Uterus (tissue), 4 donors: Measurements from ENCODE around the gene UGP2. TPM values are rescaled to one million over a fixed set of nuclear protein-coding genes. Genes with fewer than 3 reads are reported as not detected.
"Not testable (repeated sequence)": the region's sequence is repeated elsewhere in the genome, so short reads cannot be mapped to it uniquely, and the experiment has no call there.

Source experiments
- DNase-seq, 2 donors: peaks; one replicate each; pipeline ENCODE4 v3.0.0-alpha.2; 2019 to 2020
- H3K27ac ChIP-seq, 2 donors: fragments of 200-600 bp; sonication (generic); 1 replicate in 1 of 2; 2 replicates in 1 of 2; pipeline ENCODE4 v1.5.1; 2016 to 2018
- H3K27me3 ChIP-seq, 2 donors: fragments of 200-600 bp; sonication (generic); one replicate each; pipeline ENCODE4 v1.5.1; 2018 to 2019; ENCODE audit warnings: control low read depth in 1 of 2
- H3K36me3 ChIP-seq, 2 donors: fragments of 200-600 bp; sonication (generic); one replicate each; pipeline ENCODE4 v1.5.1; 2019; ENCODE audit warnings: control low read depth in 1 of 2
- H3K4me1 ChIP-seq, 2 donors: fragments of 200-600 bp; sonication (generic); one replicate each; pipeline ENCODE4 v1.5.1; 2018 to 2019; ENCODE audit warnings: control low read depth in 1 of 2
- H3K4me3 ChIP-seq, 2 donors: fragments of 200-600 bp; sonication (generic); 1 replicate in 1 of 2; 2 replicates in 1 of 2; pipeline ENCODE4 v1.5.1; 2018 to 2019; ENCODE audit warnings: mild to moderate bottlenecking in 1 of 2
- H3K9me3 ChIP-seq, 2 donors: fragments of 200-600 bp; sonication (generic); one replicate each; pipeline ENCODE4 v1.5.1; 2019; ENCODE audit warnings: control low read depth in 1 of 2
- POLR2A ChIP-seq, 2 donors: fragments of 450-650 bp; IDR thresholded peaks; one replicate each; pipeline ENCODE4 v1.6.1; 2016; ENCODE audit warnings: antibody characterized with exemption in 2 of 2, mild to moderate bottlenecking in 1 of 2, moderate library complexity in 1 of 2
- intact Hi-C: fragments of 100-400 bp; cut with DNase I; formaldehyde crosslinking; loops from one replicate; pipeline ENCODE4 v1.15.1; 2023; ENCODE audit warnings: low total_unique reads
- small RNA-seq: library from RNA; depleted of rRNA; stranded (forward); fragments of <200 nt; gene quantifications from one replicate; pipeline ENCODE3, GENCODE V24; 2016
- total RNA-seq, 4 donors: library from RNA; depleted of rRNA in 3 of 4; stranded (reverse); fragments of >200 nt in 3 of 4; gene quantifications; one replicate each; pipeline versions ENCODE4 v1.1.0 to v1.2.4, GENCODE V29; 2014 to 2023
- TF ChIP-seq, protein P1 (sequence below), 4 experiments: fragments of 200-600 bp in 2 of 4; fragments of 450-650 bp in 2 of 4; sonication (generic) in 2 of 4; IDR thresholded peaks; one replicate each; pipeline ENCODE4 v1.5.1; 2016 to 2019; ENCODE audit warnings: antibody characterized with exemption in 4 of 4, mild to moderate bottlenecking in 2 of 4, moderate library complexity in 1 of 4
- donor health status: DM: yes; HTN: yes; CAD: no.

The UGP2 gene
- total RNA-seq, 4 donors from 2014 or later = 90.7 to 181 (median 106) TPM

DNA sequence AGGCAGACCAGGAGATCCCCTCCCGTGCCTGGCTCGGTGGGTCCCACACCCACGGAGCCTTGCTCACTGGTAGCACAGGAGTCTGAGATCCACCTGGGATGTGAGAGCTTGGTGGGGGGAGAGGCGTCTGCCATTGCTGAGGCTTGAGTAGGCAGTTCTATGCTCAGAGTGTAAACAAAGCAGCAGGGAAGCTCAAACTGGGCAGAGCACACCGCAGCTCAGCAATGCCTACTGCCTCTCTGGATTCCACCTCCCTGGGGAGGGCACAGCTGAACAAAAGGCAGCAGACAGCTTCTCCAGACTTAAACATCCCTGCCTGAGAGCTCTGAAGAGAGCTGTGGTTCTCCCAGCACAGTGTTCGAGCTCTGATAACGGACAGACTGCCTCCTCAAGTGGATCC lies 85.1 kb downstream of the UGP2 start:
- H3K4me3 ChIP-seq = no peak overlapping the region
- intact Hi-C loops = no loop called here
- no peaks in the 10 kb centered on the region for H3K36me3 ChIP-seq
- no peaks in the 10 kb centered on the region for H3K4me1 ChIP-seq
- H3K27me3 ChIP-seq = no peaks in the 10 kb centered on the region
- no peak for TF ChIP-seq POLR2A (IDR thresholded peaks at IDR 0.05)
- TF ChIP-seq, protein P1, sequence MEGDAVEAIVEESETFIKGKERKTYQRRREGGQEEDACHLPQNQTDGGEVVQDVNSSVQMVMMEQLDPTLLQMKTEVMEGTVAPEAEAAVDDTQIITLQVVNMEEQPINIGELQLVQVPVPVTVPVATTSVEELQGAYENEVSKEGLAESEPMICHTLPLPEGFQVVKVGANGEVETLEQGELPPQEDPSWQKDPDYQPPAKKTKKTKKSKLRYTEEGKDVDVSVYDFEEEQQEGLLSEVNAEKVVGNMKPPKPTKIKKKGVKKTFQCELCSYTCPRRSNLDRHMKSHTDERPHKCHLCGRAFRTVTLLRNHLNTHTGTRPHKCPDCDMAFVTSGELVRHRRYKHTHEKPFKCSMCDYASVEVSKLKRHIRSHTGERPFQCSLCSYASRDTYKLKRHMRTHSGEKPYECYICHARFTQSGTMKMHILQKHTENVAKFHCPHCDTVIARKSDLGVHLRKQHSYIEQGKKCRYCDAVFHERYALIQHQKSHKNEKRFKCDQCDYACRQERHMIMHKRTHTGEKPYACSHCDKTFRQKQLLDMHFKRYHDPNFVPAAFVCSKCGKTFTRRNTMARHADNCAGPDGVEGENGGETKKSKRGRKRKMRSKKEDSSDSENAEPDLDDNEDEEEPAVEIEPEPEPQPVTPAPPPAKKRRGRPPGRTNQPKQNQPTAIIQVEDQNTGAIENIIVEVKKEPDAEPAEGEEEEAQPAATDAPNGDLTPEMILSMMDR (IDR thresholded peaks at IDR 0.05) = no peak
- DNase-seq = no peak
- H3K27ac ChIP-seq = no peak overlapping the region
- no peaks in the 10 kb centered on the region for H3K9me3 ChIP-seq

DNA sequence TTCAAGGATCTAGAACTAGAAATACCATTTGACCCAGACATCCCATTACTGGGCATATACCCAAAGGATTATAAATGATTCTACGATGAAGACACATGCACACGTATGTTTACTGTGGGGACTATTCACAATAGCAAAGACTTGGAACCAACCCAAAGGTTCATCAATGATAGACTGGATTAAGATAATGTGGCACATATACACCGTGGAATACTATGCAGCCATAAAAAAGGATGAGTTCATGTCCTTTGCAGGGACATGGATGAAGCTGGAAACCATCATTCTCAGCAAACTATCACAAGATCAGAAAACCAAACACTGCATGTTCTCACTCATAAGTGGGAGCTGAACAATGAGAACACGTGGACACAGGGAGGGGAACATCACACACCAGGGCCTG lies 90.4 kb downstream of the UGP2 start:
- H3K27me3 ChIP-seq, H3K27ac ChIP-seq, intact Hi-C loops, DNase-seq, H3K36me3 ChIP-seq, H3K9me3 ChIP-seq, H3K4me3 ChIP-seq, H3K4me1 ChIP-seq: not testable (repeated sequence)

Small RNA genes within 50 kb of the gene (small RNA-seq; reads per million reads assigned to genes)
- not detected for gene RF01293

Other genes starting within 250 kb of the UGP2 start
- gene VPS54, start 177.5 kb downstream of the UGP2 start, total RNA-seq = 10 to 100 TPM; 32.1 to 55.2 (median 39.8) TPM